Osteocyte (in vitro differentiated cells): ENCODE measurements around the gene OLFML2B. TPM values are rescaled to one million over a fixed set of nuclear protein-coding genes. Genes with fewer than 3 reads are reported as not detected.

ENCODE experiments used
- DNase-seq: peaks from one replicate; pipeline ENCODE4 v3.0.0; 2021; ENCODE audit warnings: mixed read lengths; ENCODE audit not compliant: unreplicated experiment; ENCODE audit errors: extremely low spot score
- H3K27ac Mint-ChIP-seq: one replicate; pipeline ENCODE4 v1.8.0; 2021; ENCODE audit warnings: mild to moderate bottlenecking, mixed read lengths; ENCODE audit not compliant: unreplicated experiment
- H3K27me3 Mint-ChIP-seq: one replicate; pipeline ENCODE4 v1.8.0; 2021; ENCODE audit warnings: mixed read lengths; ENCODE audit not compliant: unreplicated experiment
- H3K36me3 Mint-ChIP-seq: one replicate; pipeline ENCODE4 v1.8.0; 2021; ENCODE audit warnings: mixed read lengths; ENCODE audit not compliant: unreplicated experiment
- H3K4me1 Mint-ChIP-seq: one replicate; pipeline ENCODE4 v1.8.0; 2021; ENCODE audit warnings: mixed read lengths; ENCODE audit not compliant: unreplicated experiment
- H3K4me3 Mint-ChIP-seq: one replicate; pipeline ENCODE4 v1.8.0; 2021; ENCODE audit warnings: mild to moderate bottlenecking, moderate library complexity, mixed read lengths; ENCODE audit not compliant: unreplicated experiment
- H3K9me3 Mint-ChIP-seq: one replicate; pipeline ENCODE4 v1.8.0; 2021; ENCODE audit warnings: mixed read lengths; ENCODE audit not compliant: unreplicated experiment
- CTCF ChIP-seq: fragments of 200-600 bp; sonication (generic); IDR thresholded peaks from 2 replicates; pipeline ENCODE4 v1.5.0; 2021; ENCODE audit warnings: antibody characterized with exemption, mild to moderate bottlenecking, moderate library complexity
- total RNA-seq: library from RNA; stranded (reverse); gene quantifications from 2 replicates; pipeline ENCODE4 v1.2.1, GENCODE V29; 2021

OLFML2B gene
- total RNA-seq, 1 donor from 2014 or later, result 66.7 TPM

GRCh38 chr1:161999301-162000052 is 24.2 kb downstream of the OLFML2B start:
- no peak overlapping the region for H3K4me3 Mint-ChIP-seq
- H3K27me3 Mint-ChIP-seq, result no peaks in the 10 kb centered on the region
- H3K4me1 Mint-ChIP-seq, result peaks cover 24% of the 10 kb centered on the region
- no peak for DNase-seq
- H3K27ac Mint-ChIP-seq, result no peak overlapping the region
- peaks cover 20% of the 10 kb centered on the region for H3K36me3 Mint-ChIP-seq
- no peak for TF ChIP-seq CTCF
- no peaks in the 10 kb centered on the region for H3K9me3 Mint-ChIP-seq

- Mint-ChIP-seq H3K36me3 (peaks cover 22% of the 10 kb centered on the region), H3K4me1 (peaks cover 20% of the 10 kb centered on the region), H3K9me3 (no peaks in the 10 kb centered on the region), H3K27ac (no peak overlapping the region), H3K4me3 (no peak overlapping the region), H3K27me3 (no peaks in the 10 kb centered on the region)
- no peak for TF ChIP-seq CTCF
- DNase-seq, result no peak
Measured at GRCh38 chr1:161998811-161999210, 24.9 kb downstream of the OLFML2B start.

GRCh38 chr1:161997152-161997551 is 26.5 kb downstream of the OLFML2B start:
- Mint-ChIP-seq H3K4me1 (peaks cover 5% of the 10 kb centered on the region), H3K27me3 (no peaks in the 10 kb centered on the region), H3K9me3 (no peaks in the 10 kb centered on the region), H3K36me3 (peaks cover 37% of the 10 kb centered on the region), H3K27ac (no peak overlapping the region), H3K4me3 (no peak overlapping the region)
- no peak for DNase-seq
- TF ChIP-seq CTCF, result no peak

GRCh38 chr1:161994175-161994668 is 29.4 kb downstream of the OLFML2B start:
- Mint-ChIP-seq H3K4me3 (no peak overlapping the region), H3K9me3 (peaks cover 5% of the 10 kb centered on the region), H3K27ac (no peak overlapping the region), H3K36me3 (peaks cover 55% of the 10 kb centered on the region), H3K27me3 (no peaks in the 10 kb centered on the region), H3K4me1 (peaks cover 5% of the 10 kb centered on the region)
- DNase-seq, result no peak
- TF ChIP-seq CTCF, result no peak

DNA sequence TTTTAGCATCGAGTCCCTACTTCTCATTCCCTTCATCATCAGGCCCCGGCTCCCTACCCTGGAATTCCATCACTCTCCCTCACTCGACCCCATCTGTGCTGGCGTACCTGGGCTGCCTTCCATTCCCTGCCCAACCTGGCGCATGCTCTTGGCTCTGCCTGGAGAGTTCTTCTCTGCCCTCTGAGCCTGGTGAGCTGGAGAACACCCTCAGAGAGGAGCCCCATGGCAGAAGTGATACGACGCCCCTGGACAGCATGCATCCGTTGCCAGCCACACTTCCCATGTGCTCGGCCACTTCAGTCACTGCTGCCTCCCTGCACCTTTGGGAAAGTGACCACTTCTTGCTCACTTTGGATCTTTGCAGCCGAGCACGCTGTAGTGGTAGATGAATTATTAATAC is 30.1 kb downstream of the OLFML2B start:
- peaks cover 61% of the 10 kb centered on the region for H3K36me3 Mint-ChIP-seq
- H3K4me3 Mint-ChIP-seq, result no peak overlapping the region
- no peak for DNase-seq
- H3K9me3 Mint-ChIP-seq, result peaks cover 9% of the 10 kb centered on the region
- TF ChIP-seq CTCF, result no peak
- H3K4me1 Mint-ChIP-seq, result peaks cover 5% of the 10 kb centered on the region
- no peak overlapping the region for H3K27ac Mint-ChIP-seq
- no peaks in the 10 kb centered on the region for H3K27me3 Mint-ChIP-seq
